Neuronal stem cell (in vitro differentiated cells): ENCODE results near the gene SPATS2.

ENCODE experiments used
- DNase-seq: peaks from one replicate; pipeline ENCODE4 v3.0.0-alpha.2; 2013; ENCODE audit warnings: low spot score
- H2AFZ ChIP-seq: one replicate; pipeline ENCODE4 v1.6.1; 2013; ENCODE audit warnings: mild to moderate bottlenecking, low read length, inconsistent platforms
- H2AK5ac ChIP-seq: 2 replicates; pipeline ENCODE4 v1.6.1; 2013; ENCODE audit warnings: low read depth, mild to moderate bottlenecking, inconsistent platforms, low read length, moderate library complexity, mixed read lengths
- H2BK120ac ChIP-seq: 2 replicates; pipeline ENCODE4 v1.6.1; 2013; ENCODE audit warnings: low read depth, mild to moderate bottlenecking, inconsistent platforms, low read length, moderate library complexity, mixed read lengths
- H2BK12ac ChIP-seq: one replicate; pipeline ENCODE4 v1.6.1; 2013; ENCODE audit warnings: low read length, inconsistent platforms
- H2BK15ac ChIP-seq: 2 replicates; pipeline ENCODE4 v1.6.1; 2013; ENCODE audit warnings: mild to moderate bottlenecking, low read length, inconsistent platforms, mixed read lengths
- H2BK5ac ChIP-seq: one replicate; pipeline ENCODE4 v1.6.1; 2013; ENCODE audit warnings: inconsistent platforms, mild to moderate bottlenecking, low read length, moderate library complexity
- H3K14ac ChIP-seq: one replicate; pipeline ENCODE4 v1.6.1; 2013; ENCODE audit warnings: low read length, inconsistent platforms
- H3K18ac ChIP-seq: 2 replicates; pipeline ENCODE4 v1.6.1; 2013; ENCODE audit warnings: low read length, inconsistent platforms
- H3K23ac ChIP-seq: 2 replicates; pipeline ENCODE4 v1.6.1; 2013; ENCODE audit warnings: low read depth, mild to moderate bottlenecking, mixed read lengths, low read length, inconsistent platforms; ENCODE audit not compliant: poor library complexity
- H3K27ac ChIP-seq: replicated peaks from 3 replicates; pipeline ENCODE4 v1.5.1; 2013; ENCODE audit warnings: low read length, inconsistent platforms
- H3K27me3 ChIP-seq, 3 experiments: 2 replicates each; pipeline ENCODE4 v1.6.1; 2013; ENCODE audit warnings: low read length in 3 of 3, mild to moderate bottlenecking in 2 of 3, inconsistent platforms in 1 of 3, low read depth in 1 of 3, mixed read lengths in 1 of 3, moderate library complexity in 1 of 3; ENCODE audit not compliant: control insufficient read depth in 3 of 3, insufficient read depth in 3 of 3
- H3K36me3 ChIP-seq, 2 donors: replicated peaks in 1 of 2; 2 replicates each; pipeline ENCODE4 v1.6.1; 2013; ENCODE audit warnings: low read length in 2 of 2; ENCODE audit not compliant: control insufficient read depth in 2 of 2, insufficient read depth in 2 of 2
- H3K4ac ChIP-seq: 2 replicates; pipeline ENCODE4 v1.6.1; 2013; ENCODE audit warnings: inconsistent platforms, mild to moderate bottlenecking, low read length, moderate library complexity
- H3K4me1 ChIP-seq, 2 donors: 1 replicate in 1 of 2; 2 replicates in 1 of 2; pipeline ENCODE4 v1.6.1; 2013; ENCODE audit warnings: low read length in 2 of 2, low read depth in 1 of 2; ENCODE audit not compliant: control insufficient read depth in 2 of 2, insufficient read depth in 1 of 2
- H3K4me2 ChIP-seq: one replicate; pipeline ENCODE4 v1.6.1; 2013; ENCODE audit warnings: mild to moderate bottlenecking, low read length, inconsistent platforms; ENCODE audit not compliant: insufficient read depth, poor library complexity, severe bottlenecking
- H3K4me3 ChIP-seq, 2 donors: 2 replicates each; pipeline ENCODE4 v1.5.1; 2013; ENCODE audit warnings: low read length in 2 of 2, mild to moderate bottlenecking in 2 of 2, inconsistent platforms in 1 of 2, moderate library complexity in 1 of 2
- H3K79me1 ChIP-seq: one replicate; pipeline ENCODE4 v1.6.1; 2013; ENCODE audit warnings: low read depth, mild to moderate bottlenecking, inconsistent platforms, low read length, moderate library complexity
- H3K9ac ChIP-seq: one replicate; pipeline ENCODE4 v1.6.1; 2013; ENCODE audit warnings: mild to moderate bottlenecking, low read depth, low read length, inconsistent platforms; ENCODE audit not compliant: poor library complexity
- H3K9me3 ChIP-seq, 2 donors: replicated peaks in 1 of 2; 2 replicates each; pipeline versions ENCODE3 to v1.6.1; 2013; ENCODE audit warnings: low read length in 2 of 2, mild to moderate bottlenecking in 2 of 2, inconsistent platforms in 1 of 2, low read depth in 1 of 2, mixed read lengths in 1 of 2, moderate library complexity in 1 of 2; ENCODE audit not compliant: control insufficient read depth in 2 of 2, insufficient read depth in 1 of 2
- H4K8ac ChIP-seq: one replicate; pipeline ENCODE4 v1.6.1; 2013; ENCODE audit warnings: low read depth, mild to moderate bottlenecking, inconsistent platforms, low read length, moderate library complexity
- H4K91ac ChIP-seq: one replicate; pipeline ENCODE4 v1.6.1; 2013; ENCODE audit warnings: low read length, low read depth, mild to moderate bottlenecking, inconsistent platforms; ENCODE audit not compliant: poor library complexity
- WGBS, 2 donors: extraction: QIAGEN DNeasy Blood & Tissue Kit; methylation state at CpG; one replicate each; pipeline ENCODE4 v1.1.7; 2013; ENCODE audit warnings: missing lambda C conversion rate in 2 of 2, mixed read lengths in 1 of 2; ENCODE audit not compliant: insufficient read length in 2 of 2, insufficient replicate concordance in 1 of 2; ENCODE audit errors: extremely low coverage in 2 of 2; 5-methylcytosine and 5-hydroxymethylcytosine counted together

Gene SPATS2

GRCh38 chr12:49420556-49420955 lies 53.3 kb downstream of the SPATS2 start:
- H3K27me3 ChIP-seq, result no peaks in the 10 kb centered on the region
- H2BK120ac ChIP-seq, result no peak overlapping the region
- no peak overlapping the region for H3K4ac ChIP-seq
- no peak overlapping the region for H2AK5ac ChIP-seq
- no peak overlapping the region for H2BK15ac ChIP-seq
- no peak overlapping the region for H3K4me2 ChIP-seq
- no peak overlapping the region for H3K9ac ChIP-seq
- H2BK12ac ChIP-seq, result no peak overlapping the region
- WGBS, 2 donors, result no CpG with 5 or more reads among the region's 4 CpGs
- no peak overlapping the region for H3K23ac ChIP-seq
- no peak overlapping the region for H4K91ac ChIP-seq
- H3K36me3 ChIP-seq, result peaks cover 0 to 9% of the 10 kb centered on the region in 2 donors
- H3K14ac ChIP-seq, result no peak overlapping the region
- H3K79me1 ChIP-seq, result no peaks in the 10 kb centered on the region
- DNase-seq, result no peak
- no peaks in the 10 kb centered on the region for H3K4me1 ChIP-seq
- H2BK5ac ChIP-seq, result no peak overlapping the region
- no peak overlapping the region for H3K4me3 ChIP-seq
- H3K9me3 ChIP-seq, result peaks cover 0 to 3% of the 10 kb centered on the region in 2 donors
- H4K8ac ChIP-seq, result no peak overlapping the region
- H3K27ac ChIP-seq, result no peak overlapping the region
- H2AFZ ChIP-seq, result no peak overlapping the region
- H3K18ac ChIP-seq, result no peak overlapping the region

GRCh38 chr12:49422114-49422513 lies 54.9 kb downstream of the SPATS2 start:
- Histone ChIP-seq H3K18ac (no peak overlapping the region), H4K91ac (no peak overlapping the region), H3K23ac (no peak overlapping the region), H3K79me1 (no peaks in the 10 kb centered on the region), H3K9ac (no peak overlapping the region), H2AK5ac (no peak overlapping the region), H3K4me3 (no peak overlapping the region), H3K9me3 (peaks cover 0 to 10% of the 10 kb centered on the region in 2 donors), H3K4me2 (no peak overlapping the region), H3K36me3 (peaks cover 0 to 14% of the 10 kb centered on the region in 2 donors), H3K27me3 (no peaks in the 10 kb centered on the region), H3K27ac (no peak overlapping the region), H2BK5ac (no peak overlapping the region), H2AFZ (no peak overlapping the region), H2BK120ac (no peak overlapping the region), H3K4ac (no peak overlapping the region), H3K4me1 (no peaks in the 10 kb centered on the region), H4K8ac (no peak overlapping the region), H3K14ac (no peak overlapping the region), H2BK12ac (no peak overlapping the region), H2BK15ac (no peak overlapping the region)
- no peak for DNase-seq
- no CpG with 5 or more reads among the region's 1 CpG for WGBS, 2 donors

- Histone ChIP-seq H3K9me3 (peaks cover 0 to 10% of the 10 kb centered on the region in 2 donors), H2BK15ac (no peak overlapping the region), H3K18ac (no peak overlapping the region), H3K14ac (no peak overlapping the region), H3K4me2 (no peak overlapping the region), H3K23ac (no peak overlapping the region), H3K4me3 (no peak overlapping the region), H3K36me3 (peaks cover 0 to 14% of the 10 kb centered on the region in 2 donors), H4K91ac (no peak overlapping the region), H2AFZ (no peak overlapping the region), H3K4ac (no peak overlapping the region), H4K8ac (no peak overlapping the region), H3K27ac (no peak overlapping the region), H3K4me1 (peaks cover 0 to 2% of the 10 kb centered on the region in 2 donors), H2BK120ac (no peak overlapping the region), H2BK5ac (no peak overlapping the region), H3K27me3 (no peaks in the 10 kb centered on the region), H2AK5ac (no peak overlapping the region), H3K9ac (no peak overlapping the region), H3K79me1 (peaks cover 1% of the 10 kb centered on the region), H2BK12ac (no peak overlapping the region)
- WGBS, 2 donors, result no CpG with 5 or more reads among the region's 4 CpGs
- DNase-seq, result no peak
Observed at GRCh38 chr12:49428793-49429192, 61.5 kb downstream of the SPATS2 start.

GRCh38 chr12:49432616-49433015 lies 65.4 kb downstream of the SPATS2 start:
- H3K27ac ChIP-seq, result no peak overlapping the region
- no peak overlapping the region for H4K91ac ChIP-seq
- no peak overlapping the region for H2BK120ac ChIP-seq
- H3K36me3 ChIP-seq, result no peaks in the 10 kb centered on the region
- H3K9ac ChIP-seq, result no peak overlapping the region
- H3K9me3 ChIP-seq, result no peaks in the 10 kb centered on the region
- H3K79me1 ChIP-seq, result peaks cover 1% of the 10 kb centered on the region
- H2BK15ac ChIP-seq, result no peak overlapping the region
- no peak overlapping the region for H2BK12ac ChIP-seq
- H3K18ac ChIP-seq, result no peak overlapping the region
- WGBS, 2 donors, result no CpG with 5 or more reads among the region's 2 CpGs
- H4K8ac ChIP-seq, result no peak overlapping the region
- no peak overlapping the region for H3K14ac ChIP-seq
- no peak overlapping the region for H3K4me3 ChIP-seq
- no peak overlapping the region for H2AFZ ChIP-seq
- H3K27me3 ChIP-seq, result no peaks in the 10 kb centered on the region
- no peak overlapping the region for H3K4ac ChIP-seq
- no peak for DNase-seq
- no peak overlapping the region for H3K4me2 ChIP-seq
- H2AK5ac ChIP-seq, result no peak overlapping the region
- H3K4me1 ChIP-seq, result peaks cover 0 to 2% of the 10 kb centered on the region in 2 donors
- no peak overlapping the region for H3K23ac ChIP-seq
- no peak overlapping the region for H2BK5ac ChIP-seq
